HS-27A (cell line): Measurements from ENCODE around the gene ELOA2.
"Not testable (repeated sequence)": the region's sequence is repeated elsewhere in the genome, so short reads cannot be mapped to it uniquely, and the experiment has no call there.

ENCODE experiments used
- DNase-seq: peaks from one replicate; pipeline ENCODE4 v3.0.0-alpha.2; 2012; ENCODE audit warnings: low read depth, missing footprints

ELOA2 gene

GRCh38 chr18:47022821-47023220 is 12.6 kb downstream of the ELOA2 start:
- not testable (repeated sequence) for DNase-seq

- DNase-seq: not testable (repeated sequence)
Observed at GRCh38 chr18:47020757-47021156, 14.7 kb downstream of the ELOA2 start.

- not testable (repeated sequence) for DNase-seq
Observed at GRCh38 chr18:47019870-47020269, 15.6 kb downstream of the ELOA2 start.
